ENCODE measurements around the gene TP53BP2. TPM values are rescaled to one million over a fixed set of nuclear protein-coding genes. Genes with fewer than 3 reads are reported as not detected.
"Not testable (repeated sequence)": the region's sequence is repeated elsewhere in the genome, so short reads cannot be mapped to it uniquely, and the experiment has no call there.

TP53BP2 gene, protein sequence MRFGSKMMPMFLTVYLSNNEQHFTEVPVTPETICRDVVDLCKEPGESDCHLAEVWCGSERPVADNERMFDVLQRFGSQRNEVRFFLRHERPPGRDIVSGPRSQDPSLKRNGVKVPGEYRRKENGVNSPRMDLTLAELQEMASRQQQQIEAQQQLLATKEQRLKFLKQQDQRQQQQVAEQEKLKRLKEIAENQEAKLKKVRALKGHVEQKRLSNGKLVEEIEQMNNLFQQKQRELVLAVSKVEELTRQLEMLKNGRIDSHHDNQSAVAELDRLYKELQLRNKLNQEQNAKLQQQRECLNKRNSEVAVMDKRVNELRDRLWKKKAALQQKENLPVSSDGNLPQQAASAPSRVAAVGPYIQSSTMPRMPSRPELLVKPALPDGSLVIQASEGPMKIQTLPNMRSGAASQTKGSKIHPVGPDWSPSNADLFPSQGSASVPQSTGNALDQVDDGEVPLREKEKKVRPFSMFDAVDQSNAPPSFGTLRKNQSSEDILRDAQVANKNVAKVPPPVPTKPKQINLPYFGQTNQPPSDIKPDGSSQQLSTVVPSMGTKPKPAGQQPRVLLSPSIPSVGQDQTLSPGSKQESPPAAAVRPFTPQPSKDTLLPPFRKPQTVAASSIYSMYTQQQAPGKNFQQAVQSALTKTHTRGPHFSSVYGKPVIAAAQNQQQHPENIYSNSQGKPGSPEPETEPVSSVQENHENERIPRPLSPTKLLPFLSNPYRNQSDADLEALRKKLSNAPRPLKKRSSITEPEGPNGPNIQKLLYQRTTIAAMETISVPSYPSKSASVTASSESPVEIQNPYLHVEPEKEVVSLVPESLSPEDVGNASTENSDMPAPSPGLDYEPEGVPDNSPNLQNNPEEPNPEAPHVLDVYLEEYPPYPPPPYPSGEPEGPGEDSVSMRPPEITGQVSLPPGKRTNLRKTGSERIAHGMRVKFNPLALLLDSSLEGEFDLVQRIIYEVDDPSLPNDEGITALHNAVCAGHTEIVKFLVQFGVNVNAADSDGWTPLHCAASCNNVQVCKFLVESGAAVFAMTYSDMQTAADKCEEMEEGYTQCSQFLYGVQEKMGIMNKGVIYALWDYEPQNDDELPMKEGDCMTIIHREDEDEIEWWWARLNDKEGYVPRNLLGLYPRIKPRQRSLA
- total RNA-seq, result 19.8 and 22.6 TPM in 2 replicates

DNA sequence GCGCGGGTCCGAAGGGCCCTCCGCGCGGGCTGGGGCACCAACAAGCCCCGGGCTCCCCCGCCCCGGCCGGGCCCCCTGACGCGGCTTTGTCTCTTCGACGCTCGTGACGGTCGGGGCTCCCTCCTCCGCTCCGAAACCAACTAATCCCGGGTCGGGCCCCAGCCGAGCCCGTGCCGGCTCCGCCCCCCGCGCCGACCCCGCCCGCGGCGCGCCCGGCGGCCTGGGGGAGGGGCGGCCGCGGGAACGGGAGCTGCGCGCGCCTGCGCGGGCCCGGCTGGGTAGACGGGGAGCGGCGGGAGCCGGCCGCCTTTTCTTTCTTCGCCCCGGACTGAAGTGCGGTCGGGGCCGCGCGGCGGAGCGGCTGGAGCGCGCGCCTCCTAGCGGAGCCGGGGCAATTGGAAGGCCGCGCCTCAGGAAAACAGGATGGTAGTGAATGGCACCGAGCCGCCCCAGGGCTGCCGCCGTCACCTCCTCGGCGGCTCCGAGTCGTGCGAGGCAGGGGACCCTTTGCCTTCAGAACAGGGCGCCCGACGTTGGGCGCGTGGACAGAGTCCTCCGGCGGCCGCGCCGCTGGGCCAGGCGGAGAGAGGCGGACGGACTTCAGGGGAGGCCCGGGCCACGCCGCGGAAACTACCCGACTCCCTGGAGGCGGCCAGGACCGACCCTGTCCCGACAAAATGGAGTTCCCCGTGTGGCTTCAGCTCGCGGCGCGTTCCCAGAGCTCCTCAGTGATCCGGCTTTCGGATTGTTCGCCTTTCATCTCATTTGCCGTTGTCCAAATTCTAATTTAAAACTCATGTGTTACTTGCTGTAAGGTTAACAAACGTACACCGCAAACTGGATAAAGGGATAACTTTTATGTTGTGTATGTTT, at the start of gene TP53BP2:
Gene TP53BP2 (minus strand): TSS at position 138 of the 873 bp plus-strand sequence. CDS start 267 bp downstream, outside the sequence.
- H3K4me3 ChIP-seq (ENCODE audit: low read depth, low read length), result peak within 1 kb of the TSS; percentile 73
- TF ChIP-seq, protein P1, sequence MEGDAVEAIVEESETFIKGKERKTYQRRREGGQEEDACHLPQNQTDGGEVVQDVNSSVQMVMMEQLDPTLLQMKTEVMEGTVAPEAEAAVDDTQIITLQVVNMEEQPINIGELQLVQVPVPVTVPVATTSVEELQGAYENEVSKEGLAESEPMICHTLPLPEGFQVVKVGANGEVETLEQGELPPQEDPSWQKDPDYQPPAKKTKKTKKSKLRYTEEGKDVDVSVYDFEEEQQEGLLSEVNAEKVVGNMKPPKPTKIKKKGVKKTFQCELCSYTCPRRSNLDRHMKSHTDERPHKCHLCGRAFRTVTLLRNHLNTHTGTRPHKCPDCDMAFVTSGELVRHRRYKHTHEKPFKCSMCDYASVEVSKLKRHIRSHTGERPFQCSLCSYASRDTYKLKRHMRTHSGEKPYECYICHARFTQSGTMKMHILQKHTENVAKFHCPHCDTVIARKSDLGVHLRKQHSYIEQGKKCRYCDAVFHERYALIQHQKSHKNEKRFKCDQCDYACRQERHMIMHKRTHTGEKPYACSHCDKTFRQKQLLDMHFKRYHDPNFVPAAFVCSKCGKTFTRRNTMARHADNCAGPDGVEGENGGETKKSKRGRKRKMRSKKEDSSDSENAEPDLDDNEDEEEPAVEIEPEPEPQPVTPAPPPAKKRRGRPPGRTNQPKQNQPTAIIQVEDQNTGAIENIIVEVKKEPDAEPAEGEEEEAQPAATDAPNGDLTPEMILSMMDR (IDR thresholded peaks at IDR 0.05; ENCODE audit: insufficient read depth, low read length, severe bottlenecking), result peak; percentile 85
- no peaks in the 10 kb centered on the region for H3K36me3 ChIP-seq (ENCODE audit: control insufficient read depth, insufficient read depth, low read length)
- DNase-seq (ENCODE audit: low read depth) (peak; percentile 77), FAIRE-seq (no peak)
- no peaks in the 10 kb centered on the region for H3K27me3 ChIP-seq (ENCODE audit: control insufficient read depth, insufficient read depth, low read length)

DNA sequence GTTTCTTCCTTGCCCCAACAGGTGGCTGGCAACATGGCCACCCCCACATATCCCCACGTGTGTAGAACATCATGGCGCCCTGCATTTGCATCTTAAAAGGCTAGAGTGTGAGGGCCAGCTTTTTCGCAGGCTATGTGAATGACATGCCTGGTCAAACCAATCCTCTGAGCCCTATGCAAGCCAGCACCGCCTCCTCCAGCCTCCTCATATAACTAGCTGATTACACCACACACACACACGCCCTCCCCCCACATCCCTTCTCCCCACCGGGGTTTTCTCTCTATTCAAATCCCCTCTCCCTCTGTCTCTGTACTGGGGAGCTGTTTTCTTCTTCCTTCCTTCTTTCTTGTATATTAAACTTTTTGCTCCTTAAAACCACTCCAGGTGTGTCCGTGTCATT, 44.7 kb upstream of the TP53BP2 start:
- H3K4me3 ChIP-seq (ENCODE audit: low read depth, low read length); H3K36me3 ChIP-seq (ENCODE audit: control insufficient read depth, insufficient read depth, low read length); DNase-seq (ENCODE audit: low read depth); H3K27me3 ChIP-seq (ENCODE audit: control insufficient read depth, insufficient read depth, low read length); FAIRE-seq: not testable (repeated sequence)

DNA sequence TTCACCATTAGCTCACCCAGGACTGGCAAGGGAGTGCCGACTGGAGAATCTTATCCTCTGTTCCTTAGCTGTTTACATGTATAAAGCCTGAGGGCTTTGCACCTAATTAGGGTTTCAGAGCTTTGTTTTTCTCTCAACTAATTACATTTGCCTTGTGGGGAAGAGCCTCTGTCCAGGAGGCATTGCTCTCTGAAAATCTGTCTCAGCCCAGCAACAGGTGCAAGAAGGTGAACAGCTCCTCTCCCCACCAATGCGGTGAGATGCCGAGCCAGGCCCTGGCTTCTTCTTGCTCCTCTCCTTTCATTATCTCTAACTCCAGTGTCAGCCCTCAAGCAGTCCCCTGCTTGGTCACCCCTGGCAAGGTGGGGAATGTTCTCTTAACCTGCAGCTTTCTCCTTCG, 43.6 kb upstream of the TP53BP2 start:
- not testable (repeated sequence) for H3K36me3 ChIP-seq (ENCODE audit: control insufficient read depth, insufficient read depth, low read length); H3K27me3 ChIP-seq (ENCODE audit: control insufficient read depth, insufficient read depth, low read length); FAIRE-seq; H3K4me3 ChIP-seq (ENCODE audit: low read depth, low read length); DNase-seq (ENCODE audit: low read depth)

DNA sequence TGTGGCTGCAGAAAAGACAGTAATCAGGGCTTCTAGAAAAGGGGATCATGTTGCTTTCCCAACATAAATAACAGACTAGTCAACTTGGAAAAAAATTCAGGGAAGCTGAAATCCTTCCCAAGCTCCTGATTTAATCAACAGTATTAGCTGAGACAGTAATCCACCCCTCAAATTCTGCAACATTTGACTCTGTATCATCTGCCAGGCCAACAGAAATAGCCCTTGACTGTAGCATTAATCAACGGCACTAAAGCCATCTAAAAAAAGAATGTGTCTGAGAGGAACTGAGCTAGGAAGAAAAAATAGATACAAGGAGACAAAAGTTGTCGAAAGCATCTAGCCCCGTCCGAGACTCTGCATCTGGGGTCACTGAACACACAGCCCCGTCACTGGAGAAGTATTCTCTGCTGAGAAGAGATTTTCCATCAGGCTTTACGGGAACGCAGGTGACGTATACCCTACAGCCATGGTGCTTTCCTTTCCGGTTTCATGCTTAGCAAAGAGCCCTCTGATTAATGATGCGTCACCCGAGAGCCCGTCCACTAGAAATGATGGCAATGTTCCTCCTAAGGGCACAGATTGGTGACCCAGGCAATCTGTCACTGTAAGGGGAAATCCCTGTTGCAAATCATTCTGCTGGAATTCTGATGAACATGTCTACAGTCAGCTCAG, 42.1 kb upstream of the TP53BP2 start:
- H3K4me3 ChIP-seq (ENCODE audit: low read depth, low read length), result no peak overlapping the region
- DNase-seq (ENCODE audit: low read depth) (peak; percentile 100), FAIRE-seq (peak; percentile 83)
- H3K27me3 ChIP-seq (ENCODE audit: control insufficient read depth, insufficient read depth, low read length), result no peaks in the 10 kb centered on the region
- TF ChIP-seq, protein P1 (IDR thresholded peaks at IDR 0.05; ENCODE audit: insufficient read depth, low read length, severe bottlenecking), result no peak
- H3K36me3 ChIP-seq (ENCODE audit: control insufficient read depth, insufficient read depth, low read length), result no peaks in the 10 kb centered on the region

DNA sequence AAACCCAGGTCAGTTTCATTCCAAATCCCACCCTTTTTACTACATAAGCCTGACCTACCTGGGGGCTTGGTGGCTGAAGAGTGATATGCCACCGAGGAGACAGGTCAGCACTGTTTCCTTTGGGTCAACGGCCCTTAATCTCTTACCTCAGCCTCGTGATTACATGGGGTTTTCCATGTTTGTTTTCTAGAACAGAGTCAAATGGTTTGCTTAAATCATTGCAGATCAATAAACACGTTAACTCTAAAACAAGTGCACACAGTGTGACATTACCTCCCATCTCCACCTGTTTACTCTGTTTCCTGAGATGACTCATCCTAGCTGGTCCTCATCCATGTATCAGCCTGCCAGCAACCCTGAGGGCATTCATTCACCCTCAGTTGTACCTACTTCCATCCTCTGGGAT, 40.8 kb upstream of the TP53BP2 start:
- Histone ChIP-seq H3K27me3 (ENCODE audit: control insufficient read depth, insufficient read depth, low read length) (no peaks in the 10 kb centered on the region), H3K4me3 (ENCODE audit: low read depth, low read length) (no peak overlapping the region), H3K36me3 (ENCODE audit: control insufficient read depth, insufficient read depth, low read length) (no peaks in the 10 kb centered on the region)
- DNase-seq (ENCODE audit: low read depth) (peak; percentile 70), FAIRE-seq (no peak)
- TF ChIP-seq, protein P1 (IDR thresholded peaks at IDR 0.05; ENCODE audit: insufficient read depth, low read length, severe bottlenecking), result no peak

DNA sequence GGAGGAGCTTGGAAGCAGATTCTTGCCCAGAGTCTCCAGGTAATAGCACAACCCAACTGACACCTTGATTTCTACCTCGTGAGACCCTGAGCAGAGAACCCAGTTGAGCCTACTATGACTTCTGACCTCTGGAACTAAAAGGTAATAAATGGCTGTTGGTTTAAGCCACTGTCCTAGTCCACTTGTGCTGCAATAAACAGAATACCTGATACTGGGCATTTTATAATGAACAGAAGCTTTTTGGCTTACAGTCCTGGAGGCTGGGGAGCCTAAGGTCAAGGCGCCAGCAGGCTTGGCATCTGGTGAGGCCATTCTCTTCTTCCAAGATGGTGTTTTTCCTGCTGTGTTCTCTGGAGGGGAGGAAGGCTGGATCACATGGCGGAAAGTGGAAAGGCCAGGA, 39.9 kb upstream of the TP53BP2 start:
- Histone ChIP-seq H3K4me3 (ENCODE audit: low read depth, low read length) (no peak overlapping the region), H3K27me3 (ENCODE audit: control insufficient read depth, insufficient read depth, low read length) (no peaks in the 10 kb centered on the region), H3K36me3 (ENCODE audit: control insufficient read depth, insufficient read depth, low read length) (no peaks in the 10 kb centered on the region)
- TF ChIP-seq, protein P1 (IDR thresholded peaks at IDR 0.05; ENCODE audit: insufficient read depth, low read length, severe bottlenecking), result no peak
- DNase-seq (ENCODE audit: low read depth) (no peak), FAIRE-seq (no peak)

Data from bronchial epithelial cell (primary cell).